LNCAP (cell line): ENCODE data around the gene IPCEF1.

Experiments used
- TF ChIP-seq, protein P1 (sequence below): fragments of 450-650 bp; IDR thresholded peaks from 2 replicates; pipeline ENCODE4 v1.5.1; 2017; ENCODE audit warnings: mild to moderate bottlenecking

The IPCEF1 gene

DNA sequence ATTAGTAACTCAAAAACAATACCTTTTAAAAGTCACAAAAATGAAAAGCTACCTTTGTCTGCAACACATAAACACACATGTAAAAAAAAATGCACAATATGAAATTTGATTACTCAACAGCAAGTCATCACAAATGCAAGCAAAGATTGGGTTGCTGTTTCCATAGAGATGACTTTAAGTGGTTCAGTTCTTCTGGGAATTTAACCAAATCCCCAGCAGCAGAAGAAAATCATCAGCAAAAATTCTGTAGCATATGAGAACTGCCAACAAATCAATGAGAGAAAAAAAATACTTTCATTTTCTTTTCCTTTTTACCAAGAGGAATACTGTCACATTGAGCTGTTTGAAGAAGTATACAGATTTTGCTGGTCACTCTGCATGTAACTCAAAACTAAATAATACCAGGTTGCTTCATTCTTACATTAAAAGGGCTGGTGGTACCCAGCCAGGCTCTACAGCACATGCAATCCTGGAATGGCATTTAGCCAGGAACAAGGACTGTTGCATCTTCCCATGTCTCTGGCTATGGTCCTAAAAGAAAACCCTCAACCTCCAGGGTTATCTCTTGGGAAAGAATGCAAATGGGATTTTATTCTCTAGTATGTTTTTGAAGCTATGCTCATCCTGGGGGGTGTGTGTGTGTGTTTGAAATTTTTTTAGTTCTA lies 159.3 kb downstream of the IPCEF1 start:
- TF ChIP-seq, protein P1, sequence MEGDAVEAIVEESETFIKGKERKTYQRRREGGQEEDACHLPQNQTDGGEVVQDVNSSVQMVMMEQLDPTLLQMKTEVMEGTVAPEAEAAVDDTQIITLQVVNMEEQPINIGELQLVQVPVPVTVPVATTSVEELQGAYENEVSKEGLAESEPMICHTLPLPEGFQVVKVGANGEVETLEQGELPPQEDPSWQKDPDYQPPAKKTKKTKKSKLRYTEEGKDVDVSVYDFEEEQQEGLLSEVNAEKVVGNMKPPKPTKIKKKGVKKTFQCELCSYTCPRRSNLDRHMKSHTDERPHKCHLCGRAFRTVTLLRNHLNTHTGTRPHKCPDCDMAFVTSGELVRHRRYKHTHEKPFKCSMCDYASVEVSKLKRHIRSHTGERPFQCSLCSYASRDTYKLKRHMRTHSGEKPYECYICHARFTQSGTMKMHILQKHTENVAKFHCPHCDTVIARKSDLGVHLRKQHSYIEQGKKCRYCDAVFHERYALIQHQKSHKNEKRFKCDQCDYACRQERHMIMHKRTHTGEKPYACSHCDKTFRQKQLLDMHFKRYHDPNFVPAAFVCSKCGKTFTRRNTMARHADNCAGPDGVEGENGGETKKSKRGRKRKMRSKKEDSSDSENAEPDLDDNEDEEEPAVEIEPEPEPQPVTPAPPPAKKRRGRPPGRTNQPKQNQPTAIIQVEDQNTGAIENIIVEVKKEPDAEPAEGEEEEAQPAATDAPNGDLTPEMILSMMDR: no peak

DNA sequence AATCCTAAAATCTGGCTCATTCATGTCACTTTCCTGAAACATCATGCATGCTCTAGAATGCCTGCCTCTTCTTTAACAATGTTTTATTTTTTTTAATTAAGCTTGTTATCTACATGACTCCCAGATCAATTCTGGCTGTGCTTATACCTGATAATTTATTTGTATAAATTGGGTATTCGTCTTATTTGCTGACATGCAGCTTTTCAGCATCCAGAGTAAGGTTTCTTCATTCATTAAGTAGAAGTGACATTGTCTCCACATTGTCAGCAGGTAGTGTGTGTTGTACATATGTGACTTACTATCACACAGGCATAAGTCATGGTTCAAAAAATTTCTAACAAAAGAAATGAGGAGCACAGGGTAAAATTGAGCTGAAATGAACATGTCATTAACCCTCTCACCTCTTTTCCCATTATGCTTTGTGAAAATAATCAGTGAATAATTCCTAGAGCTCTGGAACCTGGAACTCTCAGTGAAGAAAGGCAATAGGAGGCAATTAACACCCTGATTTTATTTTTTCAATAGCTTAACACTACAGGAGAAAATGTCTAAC lies 160.2 kb downstream of the IPCEF1 start:
- TF ChIP-seq, protein P1: no peak

DNA sequence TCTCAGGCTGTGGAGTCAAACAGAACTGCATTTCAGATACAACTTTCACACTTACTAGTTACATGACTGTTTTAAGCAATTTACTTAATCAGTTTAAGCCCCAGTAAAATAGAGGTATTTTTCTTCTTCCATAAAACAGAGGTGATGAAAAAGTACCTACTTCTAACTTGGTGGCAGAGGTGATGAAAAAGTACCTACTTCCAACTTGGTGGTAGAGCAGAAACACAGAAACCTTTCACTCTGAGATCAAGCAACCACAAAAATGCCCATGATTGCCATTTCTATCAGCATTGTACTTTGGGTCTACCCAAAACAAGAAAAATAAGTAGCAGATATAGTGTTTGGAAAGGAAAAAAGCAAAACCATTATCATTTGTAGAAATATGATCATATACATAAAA lies 168.9 kb downstream of the IPCEF1 start:
- TF ChIP-seq, protein P1: no peak

DNA sequence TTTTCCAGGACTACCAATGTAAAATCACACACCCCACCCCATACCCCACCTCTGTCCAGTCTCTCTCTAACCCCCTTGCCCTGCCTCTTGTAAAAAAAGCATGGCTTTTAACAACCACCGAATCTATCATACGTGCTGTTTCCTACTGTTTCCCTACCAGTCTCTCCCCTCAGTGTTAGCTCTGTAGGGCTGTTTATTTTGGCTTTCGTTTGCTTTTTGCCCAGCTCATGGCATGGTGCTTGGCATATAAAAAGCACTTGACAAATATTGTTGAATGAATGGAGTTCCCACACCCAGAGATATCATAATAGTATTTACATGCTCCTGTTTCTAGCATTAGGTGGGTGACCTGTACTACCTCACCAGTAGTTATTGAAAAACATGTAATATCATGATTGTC lies 169.4 kb downstream of the IPCEF1 start:
- TF ChIP-seq, protein P1: no peak

DNA sequence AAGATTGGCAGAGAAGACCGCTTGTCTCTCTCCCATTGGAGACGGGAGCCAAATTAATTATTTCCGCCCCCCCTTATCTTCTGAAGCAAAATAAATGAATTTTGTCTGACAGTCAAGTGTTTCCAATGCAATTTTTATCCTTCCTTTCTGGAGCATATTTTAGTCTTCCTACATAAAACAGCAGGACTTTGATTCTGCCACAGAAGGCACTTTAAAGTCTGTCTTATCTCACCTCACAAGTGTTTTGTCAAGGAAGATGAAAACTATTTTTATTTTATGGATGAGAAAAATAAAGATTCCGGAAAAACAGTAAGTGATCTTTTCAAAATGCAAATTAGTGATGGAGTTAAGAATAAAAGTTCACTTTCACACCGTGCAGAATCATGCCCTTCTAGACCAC lies 177.2 kb downstream of the IPCEF1 start:
- TF ChIP-seq, protein P1: no peak

DNA sequence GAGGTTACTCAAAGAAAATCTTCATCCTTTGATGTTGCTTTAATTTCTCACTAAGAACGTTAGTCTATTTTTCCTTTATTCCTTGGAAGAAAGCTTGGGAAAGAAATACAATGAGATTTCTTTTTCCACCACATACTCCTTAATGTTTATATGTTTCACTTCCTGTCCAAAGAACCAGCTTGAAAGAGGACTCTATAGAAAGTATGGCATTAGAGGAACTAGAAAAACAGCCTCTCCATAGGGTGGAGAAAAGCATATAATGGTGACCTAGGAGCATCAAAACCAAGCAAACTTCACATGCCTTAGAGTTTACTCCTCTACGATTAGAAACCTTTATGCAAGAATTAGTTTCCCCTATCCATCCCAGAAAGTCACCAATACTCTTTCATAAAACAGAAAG lies 186.5 kb downstream of the IPCEF1 start:
- TF ChIP-seq, protein P1: no peak

DNA sequence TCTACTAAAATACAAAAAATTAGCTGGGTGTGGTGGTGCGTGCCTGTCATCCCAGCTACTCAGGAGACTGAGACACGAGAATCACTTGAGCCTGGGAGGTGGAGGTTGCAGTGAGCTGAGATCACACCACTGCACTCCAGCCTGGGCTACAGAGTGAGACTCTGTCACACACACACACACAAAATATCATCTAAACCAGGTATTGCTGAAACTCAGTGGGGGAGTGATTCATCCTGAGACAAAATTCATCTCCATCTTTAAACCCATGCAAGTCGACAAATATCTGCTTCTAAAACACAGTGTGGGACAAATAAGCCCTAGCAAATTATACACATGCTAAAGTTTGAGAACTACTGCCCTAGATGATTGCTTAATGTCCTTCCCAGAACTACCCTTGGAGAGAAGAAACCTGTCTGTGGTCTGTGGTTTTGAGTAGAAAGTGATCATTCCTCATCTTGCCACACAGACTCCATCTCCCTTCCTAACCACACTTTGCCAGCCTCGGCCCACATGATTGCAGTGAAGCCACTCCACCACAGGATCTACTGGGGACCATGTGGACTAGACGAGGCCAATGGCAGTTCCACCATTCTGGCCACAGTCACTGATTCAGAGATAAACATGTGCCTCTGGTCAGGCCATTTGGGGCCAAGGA lies 187.3 kb downstream of the IPCEF1 start:
- TF ChIP-seq, protein P1: no peak
